BLaER1 treated with 17β-estradiol and CSF1 and Interleukin-3, amounts not matched to agents 10 nM and 100 nM (cell line): ENCODE results near the gene CDH11.

Source experiments
- H3K27ac ChIP-seq, 11 experiments: shearing (Covaris generic); formaldehyde crosslinking; 2 replicates each; pipeline ENCODE4 v1.8.1; 2022
- H3K27me3 ChIP-seq, 11 experiments: shearing (Covaris generic); formaldehyde crosslinking; 2 replicates each; pipeline ENCODE4 v1.8.1; 2022
- H3K36me3 ChIP-seq, 11 experiments: shearing (Covaris generic); formaldehyde crosslinking; 2 replicates each; pipeline ENCODE4 v1.8.1; 2022
- H3K4me1 ChIP-seq, 10 experiments: shearing (Covaris generic); formaldehyde crosslinking; 2 replicates each; pipeline ENCODE4 v1.8.1; 2022
- H3K4me2 ChIP-seq, 11 experiments: shearing (Covaris generic); formaldehyde crosslinking; 2 replicates each; pipeline ENCODE4 v1.8.1; 2022
- H3K4me3 ChIP-seq, 10 experiments: shearing (Covaris generic); formaldehyde crosslinking; 2 replicates each; pipeline ENCODE4 v1.8.1; 2022
- H3K9ac ChIP-seq, 11 experiments: shearing (Covaris generic); formaldehyde crosslinking; 2 replicates each; pipeline ENCODE4 v1.8.1; 2022
- H3K9me3 ChIP-seq, 11 experiments: shearing (Covaris generic); formaldehyde crosslinking; replicated peaks in 1 of 11; 2 replicates each; pipeline ENCODE4 v1.8.1; 2022
- H4K20me1 ChIP-seq, 11 experiments: shearing (Covaris generic); formaldehyde crosslinking; 2 replicates each; pipeline ENCODE4 v1.8.1; 2022
- Cebpa-rat ChIP-seq, 11 experiments: shearing (Covaris generic); IDR thresholded peaks; 2 replicates each; pipeline ENCODE4 v1.8.1; 2022

The CDH11 gene

GRCh38 chr16:65057184-65057583 is 64.7 kb downstream of the CDH11 start:
- TF ChIP-seq Cebpa-rat (IDR thresholded peaks at IDR 0.05) = no peak
- H3K4me2 ChIP-seq = no peak overlapping the region
- H3K9ac ChIP-seq = no peak overlapping the region
- no peaks in the 10 kb centered on the region for H3K36me3 ChIP-seq
- H3K4me1 ChIP-seq = no peaks in the 10 kb centered on the region
- H3K27me3 ChIP-seq = no peaks in the 10 kb centered on the region
- no peaks in the 10 kb centered on the region for H3K9me3 ChIP-seq
- no peak overlapping the region for H3K4me3 ChIP-seq
- H4K20me1 ChIP-seq = no peaks in the 10 kb centered on the region
- no peak overlapping the region for H3K27ac ChIP-seq

- H3K9ac ChIP-seq = no peak overlapping the region
- no peaks in the 10 kb centered on the region for H3K4me1 ChIP-seq
- no peak overlapping the region for H3K4me3 ChIP-seq
- no peak for TF ChIP-seq Cebpa-rat (IDR thresholded peaks at IDR 0.05)
- no peaks in the 10 kb centered on the region for H4K20me1 ChIP-seq
- H3K27me3 ChIP-seq = no peaks in the 10 kb centered on the region
- no peak overlapping the region for H3K27ac ChIP-seq
- H3K36me3 ChIP-seq = no peaks in the 10 kb centered on the region
- H3K9me3 ChIP-seq = no peaks in the 10 kb centered on the region
- H3K4me2 ChIP-seq = no peak overlapping the region
These were observed 67.4 kb downstream of the CDH11 start for GRCh38 chr16:65054457-65054856.

- Histone ChIP-seq H3K27me3 (no peaks in the 10 kb centered on the region), H4K20me1 (no peaks in the 10 kb centered on the region), H3K4me2 (no peak overlapping the region), H3K9ac (no peak overlapping the region), H3K9me3 (no peaks in the 10 kb centered on the region), H3K36me3 (no peaks in the 10 kb centered on the region), H3K4me1 (no peaks in the 10 kb centered on the region), H3K4me3 (no peak overlapping the region), H3K27ac (no peak overlapping the region)
- TF ChIP-seq Cebpa-rat (IDR thresholded peaks at IDR 0.05) = no peak
These were observed 72.2 kb downstream of the CDH11 start for GRCh38 chr16:65049679-65050078.

GRCh38 chr16:65045961-65046360 is 75.9 kb downstream of the CDH11 start:
- H3K9ac ChIP-seq = no peak overlapping the region
- H3K9me3 ChIP-seq = peaks cover 0 to 12% (median 0%) of the 10 kb centered on the region in 11 experiments; a peak in 2 of 22 replicates
- TF ChIP-seq Cebpa-rat (IDR thresholded peaks at IDR 0.05) = no peak
- no peaks in the 10 kb centered on the region for H4K20me1 ChIP-seq
- H3K27me3 ChIP-seq = no peaks in the 10 kb centered on the region
- no peaks in the 10 kb centered on the region for H3K4me1 ChIP-seq
- no peak overlapping the region for H3K4me2 ChIP-seq
- H3K4me3 ChIP-seq = no peak overlapping the region
- no peaks in the 10 kb centered on the region for H3K36me3 ChIP-seq
- H3K27ac ChIP-seq = no peak overlapping the region

GRCh38 chr16:65044873-65045272 is 77.0 kb downstream of the CDH11 start:
- Histone ChIP-seq H3K4me2 (no peak overlapping the region), H3K27me3 (no peaks in the 10 kb centered on the region), H3K9me3 (peaks cover 0 to 12% (median 0%) of the 10 kb centered on the region in 11 experiments; a peak in 2 of 22 replicates), H3K27ac (no peak overlapping the region), H3K4me1 (no peaks in the 10 kb centered on the region), H3K36me3 (no peaks in the 10 kb centered on the region), H4K20me1 (no peaks in the 10 kb centered on the region), H3K4me3 (no peak overlapping the region), H3K9ac (no peak overlapping the region)
- TF ChIP-seq Cebpa-rat (IDR thresholded peaks at IDR 0.05) = no peak

GRCh38 chr16:65044026-65044425 is 77.8 kb downstream of the CDH11 start:
- no peaks in the 10 kb centered on the region for H3K36me3 ChIP-seq
- no peak for TF ChIP-seq Cebpa-rat (IDR thresholded peaks at IDR 0.05)
- peaks cover 0 to 12% (median under 1%) of the 10 kb centered on the region in 11 experiments; a peak in 6 of 22 replicates for H3K9me3 ChIP-seq
- H3K27me3 ChIP-seq = no peaks in the 10 kb centered on the region
- no peak overlapping the region for H3K4me2 ChIP-seq
- no peak overlapping the region for H3K4me3 ChIP-seq
- H4K20me1 ChIP-seq = no peaks in the 10 kb centered on the region
- H3K27ac ChIP-seq = no peak overlapping the region
- H3K9ac ChIP-seq = no peak overlapping the region
- H3K4me1 ChIP-seq = no peaks in the 10 kb centered on the region

- H3K9ac ChIP-seq = no peak overlapping the region
- H3K4me3 ChIP-seq = no peak overlapping the region
- H3K9me3 ChIP-seq = peaks cover 0 to 13% (median 3%) of the 10 kb centered on the region in 11 experiments; a peak in 7 of 22 replicates
- H3K36me3 ChIP-seq = no peaks in the 10 kb centered on the region
- TF ChIP-seq Cebpa-rat (IDR thresholded peaks at IDR 0.05) = no peak
- no peak overlapping the region for H3K27ac ChIP-seq
- H3K27me3 ChIP-seq = no peaks in the 10 kb centered on the region
- H3K4me2 ChIP-seq = no peak overlapping the region
- no peaks in the 10 kb centered on the region for H4K20me1 ChIP-seq
- H3K4me1 ChIP-seq = no peaks in the 10 kb centered on the region
These were observed 79.2 kb downstream of the CDH11 start for GRCh38 chr16:65042438-65043365.

- H3K4me1 ChIP-seq = no peaks in the 10 kb centered on the region
- TF ChIP-seq Cebpa-rat (IDR thresholded peaks at IDR 0.05) = no peak
- H3K4me2 ChIP-seq = no peak overlapping the region
- H3K27ac ChIP-seq = no peak overlapping the region
- H3K9me3 ChIP-seq = peaks cover 0 to 13% (median 3%) of the 10 kb centered on the region in 11 experiments; a peak in 7 of 22 replicates
- H4K20me1 ChIP-seq = no peaks in the 10 kb centered on the region
- H3K9ac ChIP-seq = no peak overlapping the region
- H3K27me3 ChIP-seq = no peaks in the 10 kb centered on the region
- no peaks in the 10 kb centered on the region for H3K36me3 ChIP-seq
- no peak overlapping the region for H3K4me3 ChIP-seq
These were observed 80.2 kb downstream of the CDH11 start for GRCh38 chr16:65041667-65042066.

GRCh38 chr16:65038100-65038499 is 83.8 kb downstream of the CDH11 start:
- no peak overlapping the region for H3K4me2 ChIP-seq
- no peak overlapping the region for H3K4me3 ChIP-seq
- H4K20me1 ChIP-seq = no peaks in the 10 kb centered on the region
- H3K27ac ChIP-seq = no peak overlapping the region
- no peaks in the 10 kb centered on the region for H3K36me3 ChIP-seq
- no peaks in the 10 kb centered on the region for H3K27me3 ChIP-seq
- TF ChIP-seq Cebpa-rat (IDR thresholded peaks at IDR 0.05) = no peak
- peaks cover 0 to 13% (median 3%) of the 10 kb centered on the region in 11 experiments; a peak in 7 of 22 replicates for H3K9me3 ChIP-seq
- H3K9ac ChIP-seq = no peak overlapping the region
- H3K4me1 ChIP-seq = no peaks in the 10 kb centered on the region

GRCh38 chr16:65037556-65037955 is 84.3 kb downstream of the CDH11 start:
- no peaks in the 10 kb centered on the region for H3K36me3 ChIP-seq
- no peak overlapping the region for H3K9ac ChIP-seq
- no peaks in the 10 kb centered on the region for H3K4me1 ChIP-seq
- H3K9me3 ChIP-seq = peaks cover 0 to 8% (median 3%) of the 10 kb centered on the region in 11 experiments; a peak in 7 of 22 replicates
- no peak overlapping the region for H3K27ac ChIP-seq
- H3K4me2 ChIP-seq = no peak overlapping the region
- H4K20me1 ChIP-seq = no peaks in the 10 kb centered on the region
- H3K4me3 ChIP-seq = no peak overlapping the region
- no peak for TF ChIP-seq Cebpa-rat (IDR thresholded peaks at IDR 0.05)
- no peaks in the 10 kb centered on the region for H3K27me3 ChIP-seq
